Liver (tissue), 9 donors: ENCODE measurements around the gene SLC5A3. TPM values are rescaled to one million over a fixed set of nuclear protein-coding genes. Genes with fewer than 3 reads are reported as not detected.

Source experiments
- DNase-seq: peaks from one replicate; pipeline ENCODE4 v3.0.0-alpha.2; 2017; ENCODE audit warnings: low spot score
- H3K27ac ChIP-seq, 2 donors: one replicate each; pipeline ENCODE4 v1.7.0; 2013; ENCODE audit warnings: inconsistent platforms in 2 of 2, low read length in 2 of 2, control low read depth in 1 of 2, low read depth in 1 of 2, mild to moderate bottlenecking in 1 of 2
- H3K27me3 ChIP-seq, 4 donors: one replicate each; pipeline versions ENCODE4 v1.6.1 to v1.7.0; 2013; ENCODE audit warnings: low read length in 3 of 4, inconsistent platforms in 1 of 4, mild to moderate bottlenecking in 1 of 4, moderate library complexity in 1 of 4; ENCODE audit not compliant: control insufficient read depth in 4 of 4, insufficient read depth in 4 of 4
- H3K36me3 ChIP-seq, 4 donors: one replicate each; pipeline versions ENCODE4 v1.6.1 to v1.7.0; 2013; ENCODE audit warnings: low read length in 3 of 4, mild to moderate bottlenecking in 3 of 4, low read depth in 1 of 4, moderate library complexity in 1 of 4; ENCODE audit not compliant: control insufficient read depth in 4 of 4, insufficient read depth in 3 of 4
- H3K4me1 ChIP-seq, 4 donors: one replicate each; pipeline versions ENCODE4 v1.6.1 to v1.7.0; 2013; ENCODE audit warnings: low read length in 3 of 4, mild to moderate bottlenecking in 3 of 4, moderate library complexity in 1 of 4; ENCODE audit not compliant: control insufficient read depth in 4 of 4, insufficient read depth in 4 of 4
- H3K4me3 ChIP-seq, 3 donors: one replicate each; pipeline versions ENCODE4 v1.6.1 to v1.7.0; 2013; ENCODE audit warnings: low read length in 3 of 3, control low read depth in 1 of 3, low read depth in 1 of 3, mild to moderate bottlenecking in 1 of 3
- H3K9ac ChIP-seq, 2 donors: one replicate each; pipeline ENCODE4 v1.7.0; 2013; ENCODE audit warnings: low read length in 2 of 2, mild to moderate bottlenecking in 2 of 2, moderate library complexity in 2 of 2, control low read depth in 1 of 2, low read depth in 1 of 2
- H3K9me3 ChIP-seq, 4 donors: one replicate each; pipeline versions ENCODE4 v1.6.1 to v1.7.0; 2013; ENCODE audit warnings: low read length in 3 of 4; ENCODE audit not compliant: control insufficient read depth in 4 of 4
- ATF3 ChIP-seq: IDR thresholded peaks from 2 replicates; pipeline ENCODE4 v1.6.1; 2016; ENCODE audit warnings: antibody characterized with exemption
- CTCF ChIP-seq: fragments of 150-350 bp; IDR thresholded peaks from 2 replicates; pipeline ENCODE4 v1.5.1; 2017; ENCODE audit warnings: improper control_type of control experiment, low read depth, low read length; ENCODE audit not compliant: missing input control
- EGR1 ChIP-seq, 2 donors: IDR thresholded peaks; 2 replicates each; pipeline ENCODE4 v1.6.1; 2016 to 2018; ENCODE audit warnings: antibody characterized with exemption in 2 of 2, low read depth in 2 of 2
- FOXA1 ChIP-seq: IDR thresholded peaks from 2 replicates; pipeline ENCODE4 v1.6.1; 2016; ENCODE audit warnings: antibody characterized with exemption
- FOXA2 ChIP-seq: IDR thresholded peaks from 2 replicates; pipeline ENCODE4 v1.6.1; 2016; ENCODE audit warnings: antibody characterized with exemption
- GABPA ChIP-seq, 2 donors: IDR thresholded peaks in 1 of 2; conservative IDR thresholded peaks in 1 of 2; 2 replicates each; pipeline ENCODE4 v1.6.1; 2016; ENCODE audit warnings: antibody characterized with exemption in 2 of 2, mild to moderate bottlenecking in 1 of 2, moderate library complexity in 1 of 2
- HNF4A ChIP-seq, 2 donors: conservative IDR thresholded peaks; 2 replicates each; pipeline ENCODE4 v1.6.1; 2016; ENCODE audit warnings: antibody characterized with exemption in 2 of 2, mild to moderate bottlenecking in 2 of 2
- JUND ChIP-seq, 2 donors: IDR thresholded peaks; 2 replicates each; pipeline ENCODE4 v1.6.1; 2016; ENCODE audit warnings: antibody characterized with exemption in 2 of 2
- NR2F2 ChIP-seq: IDR thresholded peaks from 2 replicates; pipeline ENCODE4 v1.6.1; 2016; ENCODE audit warnings: antibody characterized with exemption
- RAD21 ChIP-seq, 2 donors: IDR thresholded peaks; 2 replicates each; pipeline ENCODE4 v1.6.1; 2016; ENCODE audit warnings: antibody characterized with exemption in 2 of 2, mild to moderate bottlenecking in 2 of 2
- RXRA ChIP-seq, 2 donors: IDR thresholded peaks; 2 replicates each; pipeline ENCODE4 v1.6.1; 2017 to 2018; ENCODE audit warnings: antibody characterized with exemption in 2 of 2, mild to moderate bottlenecking in 1 of 2
- SP1 ChIP-seq: IDR thresholded peaks from 2 replicates; pipeline ENCODE4 v1.6.1; 2018; ENCODE audit warnings: antibody characterized with exemption, mild to moderate bottlenecking
- TAF1 ChIP-seq: conservative IDR thresholded peaks from 2 replicates; pipeline ENCODE4 v1.6.1; 2016; ENCODE audit warnings: antibody characterized with exemption, mild to moderate bottlenecking
- YY1 ChIP-seq: IDR thresholded peaks from 2 replicates; pipeline ENCODE4 v1.6.1; 2016; ENCODE audit warnings: antibody characterized with exemption, mild to moderate bottlenecking
- WGBS: extraction: QIAGEN DNeasy Blood & Tissue Kit; methylation state at CpG from one replicate; pipeline ENCODE4 v1.1.7; 2013; 5-methylcytosine and 5-hydroxymethylcytosine counted together
- polyA plus RNA-seq, 2 donors: library from polyadenylated mRNA; stranded (reverse) in 1 of 2; unstranded in 1 of 2; fragments of 200-250 nt in 1 of 2; fragments of >200 nt in 1 of 2; fragmentation: Nextera tagmentation in 1 of 2; extraction: Ambion mirVana in 1 of 2; gene quantifications; one replicate each; pipeline versions ENCODE4 v1.2.1 to v1.2.3, GENCODE V29; 2013 to 2015
- total RNA-seq, 2 donors: library from RNA; depleted of rRNA; stranded (reverse); fragments of >200 nt; gene quantifications; one replicate each; pipeline ENCODE4 v1.2.3, GENCODE V29; 2014
- TF ChIP-seq, protein P1 (sequence below): IDR thresholded peaks from 2 replicates; pipeline ENCODE4 v1.6.1; 2016; ENCODE audit warnings: antibody characterized with exemption
- donor health status: healthy.
- donor health status: healthy.
- donor health status: healthy.
- donor health status: healthy.
- donor health status: healthy.

The SLC5A3 gene
- total and polyA plus RNA-seq, 4 donors, result 1.5 to 16.6 (median 8.1) TPM

- TF ChIP-seq, protein P1, sequence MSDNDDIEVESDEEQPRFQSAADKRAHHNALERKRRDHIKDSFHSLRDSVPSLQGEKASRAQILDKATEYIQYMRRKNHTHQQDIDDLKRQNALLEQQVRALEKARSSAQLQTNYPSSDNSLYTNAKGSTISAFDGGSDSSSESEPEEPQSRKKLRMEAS, result no peak
- TF ChIP-seq FOXA2, result no peak
- no peak for TF ChIP-seq TAF1
- no peak for TF ChIP-seq EGR1 (IDR thresholded peaks at IDR 0.05; ENCODE audit: low read depth in 2 of 2)
- TF ChIP-seq YY1, result no peak
- TF ChIP-seq GABPA (IDR thresholded peaks at IDR 0.05 in 1 of 2, conservative IDR thresholded peaks at IDR 0.05 in 1 of 2), result no peak
- TF ChIP-seq HNF4A (conservative IDR thresholded peaks at IDR 0.05), result no peak
- TF ChIP-seq NR2F2, result no peak
- TF ChIP-seq SP1, result no peak
- TF ChIP-seq RAD21 (IDR thresholded peaks at IDR 0.05), result no peak
Measured at GRCh38 chr21:34076835-34077234, 3.5 kb downstream of the SLC5A3 start (continued).

- 87% methylated on average over 1 of the region's 1 CpG for whole genome bisulfite sequencing
- H3K9me3 ChIP-seq, result no peaks in the 10 kb centered on the region
- H3K9ac ChIP-seq, result no peak overlapping the region
- H3K4me3 ChIP-seq, result no peak overlapping the region
- no peaks in the 10 kb centered on the region for H3K27me3 ChIP-seq
- DNase-seq, result no peak
- TF ChIP-seq ATF3, result no peak
- no peak for TF ChIP-seq HNF4A (conservative IDR thresholded peaks at IDR 0.05)
- TF ChIP-seq CTCF, result no peak
- TF ChIP-seq, protein P1, result no peak
- TF ChIP-seq FOXA2, result no peak
- no peak for TF ChIP-seq TAF1
- no peak for TF ChIP-seq JUND (IDR thresholded peaks at IDR 0.05)
- no peak for TF ChIP-seq SP1
- H3K27ac ChIP-seq, result no peak overlapping the region
- peaks cover 0 to 4% (median under 1%) of the 10 kb centered on the region in 4 donors for H3K36me3 ChIP-seq
- H3K4me1 ChIP-seq, result peaks cover 1 to 36% (median 20%) of the 10 kb centered on the region in 4 donors
Measured at GRCh38 chr21:34077888-34078287, 4.5 kb downstream of the SLC5A3 start.

DNA sequence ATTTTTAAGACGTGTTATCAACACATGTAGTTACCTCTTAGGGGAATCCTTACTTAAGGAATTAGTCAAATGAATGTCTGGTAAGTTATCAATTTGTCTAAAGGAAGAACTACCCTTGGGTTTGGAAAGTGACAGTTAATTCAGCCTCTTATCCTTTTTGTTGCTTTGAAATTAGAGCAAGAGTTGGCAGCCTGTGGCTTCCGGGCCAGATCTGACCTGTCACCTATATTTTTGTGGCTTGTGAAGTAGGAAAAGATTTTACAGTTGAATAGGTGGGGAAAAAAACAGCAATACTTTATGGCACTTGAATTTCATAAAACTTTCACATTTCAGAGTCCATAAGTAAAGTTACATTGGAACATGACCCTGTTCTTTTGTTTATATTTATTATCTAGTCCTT lies 5.5 kb downstream of the SLC5A3 start:
- H3K27me3 ChIP-seq, result no peaks in the 10 kb centered on the region
- no peak overlapping the region for H3K9ac ChIP-seq
- TF ChIP-seq JUND (IDR thresholded peaks at IDR 0.05) (no peak), NR2F2 (no peak), RAD21 (IDR thresholded peaks at IDR 0.05) (peak; percentile 31 to 36), SP1 (peak; percentile 48), FOXA1 (no peak), GABPA (IDR thresholded peaks at IDR 0.05 in 1 of 2, conservative IDR thresholded peaks at IDR 0.05 in 1 of 2) (peak in 1 of 2 donors; percentile 14), RXRA (IDR thresholded peaks at IDR 0.05) (peak; percentile 70 to 73)
- no peak for DNase-seq
- peak overlapping the region; percentile 9 to 55 for H3K27ac ChIP-seq
- H3K36me3 ChIP-seq, result peaks cover 0 to 7% (median under 1%) of the 10 kb centered on the region in 4 donors
- H3K9me3 ChIP-seq, result no peaks in the 10 kb centered on the region
- WGBS, result 33% methylated on average over 2 of the region's 2 CpGs
- H3K4me3 ChIP-seq, result no peak overlapping the region
- H3K4me1 ChIP-seq, result peaks cover 1 to 36% (median 20%) of the 10 kb centered on the region in 4 donors
